Uterus (tissue), 2 donors: ENCODE measurements around the gene A2ML1.

Source experiments
- CTCF ChIP-seq, 4 experiments: fragments of 200-600 bp in 2 of 4; fragments of 450-650 bp in 2 of 4; sonication (generic) in 2 of 4; IDR thresholded peaks; one replicate each; pipeline ENCODE4 v1.5.1; 2016 to 2019; ENCODE audit warnings: antibody characterized with exemption in 4 of 4, mild to moderate bottlenecking in 2 of 4, moderate library complexity in 1 of 4
- POLR2A ChIP-seq, 2 donors: fragments of 450-650 bp; IDR thresholded peaks; one replicate each; pipeline ENCODE4 v1.6.1; 2016; ENCODE audit warnings: antibody characterized with exemption in 2 of 2, mild to moderate bottlenecking in 1 of 2, moderate library complexity in 1 of 2

GRCh38 chr12:8912914-8913313 is 90.5 kb downstream of the A2ML1 start:
- TF ChIP-seq CTCF (IDR thresholded peaks at IDR 0.05) (no peak), POLR2A (IDR thresholded peaks at IDR 0.05) (no peak)
